HG03342 (cell line): ENCODE data around the gene SP9.

Experiments used
- ATAC-seq: cut with Tn5 transposase; IDR thresholded peaks from one replicate; pipeline ENCODE4 v1.9.1; 2021; ENCODE audit warnings: mild to moderate bottlenecking, moderate library complexity; ENCODE audit not compliant: unreplicated experiment

SP9 gene

DNA sequence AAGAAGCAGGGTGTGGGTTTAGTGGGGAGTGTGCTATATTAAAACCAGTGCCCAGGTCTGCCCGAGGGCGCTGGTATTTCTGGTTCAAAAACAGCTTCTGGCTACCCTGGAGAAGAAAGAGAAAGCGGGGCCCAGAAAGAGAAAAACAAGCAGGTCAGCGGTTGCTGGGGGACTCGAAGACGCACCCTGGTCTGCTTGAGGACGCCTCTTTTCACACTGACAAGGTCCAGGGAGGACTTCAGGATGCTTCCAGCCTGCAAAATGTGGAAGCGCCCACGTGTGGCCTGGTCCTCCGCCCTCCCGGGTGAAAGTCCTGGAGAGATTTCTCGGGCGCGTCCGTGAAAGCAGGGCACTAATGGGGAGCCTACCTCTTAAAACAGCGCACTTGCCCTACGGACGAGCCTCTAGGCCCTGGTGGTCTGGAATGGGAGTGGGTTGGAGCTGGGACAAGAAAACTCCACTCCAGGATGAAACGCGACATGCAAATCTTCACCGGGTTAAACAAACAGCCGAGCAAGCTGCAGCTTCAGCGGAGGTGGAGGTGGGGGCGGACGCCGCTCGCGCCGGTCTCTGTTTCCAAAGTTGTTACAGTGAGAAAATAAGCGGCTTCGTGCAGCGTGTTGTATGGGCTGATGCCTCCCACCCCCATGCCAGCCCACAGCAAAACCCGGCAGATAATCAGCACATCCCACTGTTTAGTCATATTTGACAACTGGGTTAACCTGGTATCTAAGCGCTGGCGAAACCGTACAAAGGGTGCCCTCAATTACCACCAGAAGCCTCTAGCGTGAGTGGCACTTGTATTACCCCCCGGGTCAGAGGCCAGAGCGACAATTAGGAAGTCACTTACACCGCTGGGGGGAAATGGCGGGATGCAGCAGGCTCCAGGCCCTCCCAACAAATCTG is 1.1 kb upstream of the SP9 start:
- no peak for ATAC-seq

DNA sequence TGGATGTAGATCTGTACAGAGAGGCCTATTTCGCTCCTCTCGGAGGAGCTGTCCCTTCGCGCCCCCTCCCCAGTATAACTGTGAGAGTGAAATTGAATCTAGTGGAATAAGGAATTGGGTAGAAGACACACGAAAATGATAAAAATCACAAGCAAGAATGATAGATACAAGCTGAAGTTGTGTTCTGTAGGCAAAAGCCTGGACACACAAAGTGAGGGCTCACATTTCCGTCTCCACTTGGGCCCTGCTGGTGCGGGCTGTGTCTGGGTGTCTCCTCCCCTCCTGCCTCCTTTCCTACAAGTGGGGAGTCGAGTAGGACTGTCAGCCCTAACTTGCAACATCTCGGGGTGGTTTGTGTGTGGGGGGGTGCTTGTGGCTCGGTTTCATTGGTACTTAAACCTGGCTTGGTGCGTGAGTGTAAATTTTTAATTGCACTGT is 457 bp upstream of the SP9 start:
- ATAC-seq = no peak

DNA sequence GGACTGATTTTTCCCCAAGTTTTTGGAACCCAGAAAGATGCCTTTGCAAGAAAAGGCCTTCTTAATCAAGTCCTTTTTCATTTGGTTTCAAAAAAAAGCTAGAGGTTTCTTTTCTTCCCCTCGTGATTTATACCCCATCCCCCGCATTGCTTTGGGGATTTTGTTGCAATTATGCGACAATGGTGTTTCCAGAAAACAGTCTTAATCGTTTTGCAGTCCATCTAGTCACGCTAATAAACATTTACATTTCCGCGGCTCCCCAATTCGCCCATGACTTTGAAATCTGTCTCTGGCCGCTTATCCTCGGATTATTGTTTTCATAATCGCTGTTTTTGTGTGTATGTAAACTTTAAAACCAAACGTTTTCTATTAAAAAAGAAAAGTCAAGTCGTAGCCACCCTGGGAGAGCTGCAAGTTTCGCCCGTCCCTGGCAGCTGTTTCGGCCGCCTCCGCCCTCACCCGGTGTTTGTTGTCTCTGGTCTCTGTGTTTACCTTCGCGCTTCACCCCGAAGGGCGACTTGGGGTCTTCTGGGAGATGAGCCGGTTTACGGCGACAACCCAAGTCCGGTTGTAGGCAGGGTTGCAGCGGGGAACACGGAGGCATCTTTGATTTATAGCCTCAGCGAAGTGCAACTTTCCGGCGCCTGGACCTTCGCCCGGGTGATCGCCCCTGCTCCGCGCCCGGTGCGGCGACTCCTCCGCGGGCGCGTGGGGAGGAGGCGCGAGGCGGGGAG is 667 bp downstream of the SP9 start:
- ATAC-seq = no peak

DNA sequence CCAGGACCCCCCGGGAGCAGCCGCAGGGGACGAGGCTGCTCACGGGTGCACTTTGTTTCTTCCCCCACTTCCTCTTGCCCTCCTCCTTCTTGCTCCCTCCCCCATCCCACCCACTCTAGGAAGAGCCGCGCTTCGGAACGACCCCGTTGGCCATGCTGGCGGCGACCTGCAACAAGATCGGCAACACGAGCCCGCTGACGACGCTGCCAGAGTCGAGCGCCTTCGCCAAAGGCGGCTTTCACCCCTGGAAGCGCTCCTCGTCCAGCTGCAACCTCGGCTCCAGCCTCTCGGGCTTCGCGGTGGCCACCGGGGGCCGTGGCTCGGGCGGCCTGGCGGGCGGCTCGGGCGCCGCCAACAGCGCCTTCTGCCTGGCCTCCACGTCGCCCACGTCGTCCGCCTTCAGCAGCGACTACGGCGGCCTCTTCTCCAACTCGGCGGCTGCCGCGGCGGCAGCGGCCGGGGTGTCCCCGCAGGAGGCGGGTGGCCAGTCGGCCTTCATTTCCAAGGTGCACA is 1.3 kb downstream of the SP9 start:
- no peak for ATAC-seq

DNA sequence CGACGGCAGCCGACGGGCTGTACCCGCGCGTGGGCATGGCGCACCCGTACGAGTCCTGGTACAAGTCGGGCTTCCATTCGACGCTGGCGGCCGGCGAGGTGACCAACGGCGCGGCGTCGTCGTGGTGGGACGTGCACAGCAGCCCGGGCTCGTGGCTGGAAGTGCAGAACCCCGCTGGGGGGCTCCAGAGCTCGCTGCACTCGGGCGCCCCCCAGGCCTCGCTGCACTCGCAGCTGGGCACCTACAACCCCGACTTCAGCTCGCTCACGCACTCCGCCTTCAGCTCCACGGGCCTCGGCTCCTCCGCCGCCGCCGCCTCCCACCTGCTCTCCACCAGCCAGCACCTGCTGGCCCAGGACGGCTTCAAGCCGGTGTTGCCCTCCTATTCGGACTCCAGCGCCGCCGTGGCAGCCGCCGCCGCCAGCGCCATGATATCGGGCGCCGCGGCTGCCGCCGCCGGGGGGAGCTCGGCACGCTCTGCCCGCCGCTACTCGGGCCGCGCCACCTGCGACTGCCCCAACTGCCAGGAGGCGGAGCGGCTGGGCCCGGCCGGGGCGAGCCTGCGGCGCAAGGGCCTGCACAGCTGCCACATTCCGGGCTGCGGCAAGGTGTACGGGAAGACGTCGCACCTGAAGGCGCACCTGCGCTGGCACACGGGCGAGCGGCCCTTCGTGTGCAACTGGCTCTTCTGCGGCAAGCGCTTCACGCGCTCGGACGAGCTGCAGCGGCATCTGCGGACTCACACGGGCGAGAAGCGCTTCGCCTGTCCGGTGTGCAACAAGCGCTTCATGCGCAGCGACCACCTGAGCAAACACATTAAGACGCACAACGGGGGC is 2.0 kb downstream of the SP9 start:
- ATAC-seq = no peak

DNA sequence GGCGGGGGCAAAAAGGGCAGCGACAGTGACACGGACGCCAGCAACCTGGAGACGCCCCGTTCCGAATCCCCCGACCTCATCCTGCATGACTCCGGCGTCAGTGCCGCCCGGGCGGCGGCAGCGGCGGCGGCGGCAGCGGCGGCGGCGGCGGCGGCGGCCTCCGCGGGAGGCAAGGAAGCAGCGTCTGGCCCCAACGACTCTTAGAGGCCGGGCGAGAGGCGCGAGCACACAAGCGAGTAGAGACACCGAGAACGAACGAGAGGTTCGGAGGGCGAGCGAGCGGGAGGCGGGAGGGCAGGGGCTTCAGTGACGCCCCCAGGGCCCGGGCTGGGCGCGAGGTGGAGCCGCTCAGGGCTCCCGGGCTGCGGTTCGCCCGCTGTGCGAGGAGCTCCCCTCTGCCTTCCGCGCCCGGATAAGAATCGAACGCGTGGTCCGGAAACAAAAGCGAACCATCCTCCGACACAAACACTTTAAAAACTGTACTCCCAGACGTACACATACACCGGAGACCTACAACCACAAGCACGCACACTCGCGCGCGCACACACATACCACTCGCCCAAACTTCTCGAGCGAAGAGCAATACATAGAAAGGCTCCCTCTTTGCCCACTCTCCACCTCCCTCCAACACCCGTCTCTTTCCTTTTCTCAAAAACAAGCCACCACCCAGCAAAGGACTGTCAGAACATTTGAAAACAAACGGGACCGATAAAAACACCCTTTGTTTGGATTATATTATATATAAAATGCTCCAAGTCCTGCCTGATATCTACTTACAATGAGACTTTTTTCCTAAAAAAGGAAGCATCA is 2.8 kb downstream of the SP9 start:
- no peak for ATAC-seq

DNA sequence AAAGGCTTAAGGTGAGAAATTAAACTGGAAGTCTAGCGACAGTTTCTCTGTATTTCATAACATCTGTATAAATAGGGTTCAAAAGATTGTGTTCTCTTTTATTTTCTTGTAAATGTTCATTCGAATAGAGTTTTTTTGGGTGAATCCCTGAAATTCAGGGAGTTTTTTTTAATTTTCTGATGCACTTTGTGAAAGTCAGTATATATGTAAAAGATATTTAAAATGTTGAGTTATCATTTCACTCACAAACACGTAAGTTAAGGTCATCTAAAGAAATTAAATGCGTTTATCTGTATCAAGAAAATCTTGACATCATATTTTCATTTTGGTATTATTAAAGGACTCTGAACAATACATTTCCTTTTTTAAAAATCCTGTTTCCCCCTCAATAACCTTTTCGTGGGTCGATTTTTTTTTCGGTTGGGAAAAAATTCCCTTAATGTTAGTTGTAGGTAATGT is 3.4 kb downstream of the SP9 start:
- ATAC-seq = no peak

DNA sequence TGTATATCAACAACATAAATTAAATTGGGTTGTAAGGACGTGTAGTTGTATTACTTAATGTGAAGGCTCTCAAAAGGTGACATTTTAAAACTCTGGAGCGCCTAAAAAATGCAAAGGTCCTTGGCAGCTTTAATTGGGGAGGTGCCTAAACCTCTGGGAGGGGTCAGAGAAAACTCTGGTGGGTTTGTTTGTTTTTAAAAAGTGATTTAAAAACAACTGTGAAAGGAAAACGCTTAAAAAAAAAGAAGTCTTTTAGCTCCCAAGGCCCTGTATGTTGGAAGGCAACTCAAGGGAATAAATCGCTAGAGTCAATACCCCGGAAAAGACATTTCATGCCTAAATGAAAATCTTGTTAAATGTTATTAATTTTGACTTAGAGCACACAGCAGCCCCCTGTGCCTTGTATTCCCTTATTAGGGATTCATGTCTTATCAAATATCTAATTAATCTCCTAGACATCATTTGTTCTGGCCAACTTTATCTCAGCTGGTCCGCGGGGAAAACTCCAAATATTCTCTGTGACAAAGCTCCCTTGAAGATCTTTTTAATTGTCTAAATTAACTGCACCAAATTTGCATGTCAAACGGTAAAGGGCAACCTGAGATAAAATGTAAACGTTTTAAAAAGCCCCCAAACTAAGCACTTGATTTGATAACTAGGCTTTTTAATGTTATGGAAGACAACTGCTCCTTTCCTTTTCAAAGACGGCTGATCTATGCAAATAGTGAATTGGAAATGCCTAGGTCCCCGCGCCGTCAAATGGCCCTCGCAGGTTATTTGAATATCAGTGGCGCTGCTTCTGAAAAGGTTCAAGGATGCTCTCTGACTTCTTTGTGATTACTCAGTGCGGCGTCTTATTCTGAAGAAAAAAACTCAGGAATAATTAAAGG is 4.2 kb downstream of the SP9 start:
- no peak for ATAC-seq

DNA sequence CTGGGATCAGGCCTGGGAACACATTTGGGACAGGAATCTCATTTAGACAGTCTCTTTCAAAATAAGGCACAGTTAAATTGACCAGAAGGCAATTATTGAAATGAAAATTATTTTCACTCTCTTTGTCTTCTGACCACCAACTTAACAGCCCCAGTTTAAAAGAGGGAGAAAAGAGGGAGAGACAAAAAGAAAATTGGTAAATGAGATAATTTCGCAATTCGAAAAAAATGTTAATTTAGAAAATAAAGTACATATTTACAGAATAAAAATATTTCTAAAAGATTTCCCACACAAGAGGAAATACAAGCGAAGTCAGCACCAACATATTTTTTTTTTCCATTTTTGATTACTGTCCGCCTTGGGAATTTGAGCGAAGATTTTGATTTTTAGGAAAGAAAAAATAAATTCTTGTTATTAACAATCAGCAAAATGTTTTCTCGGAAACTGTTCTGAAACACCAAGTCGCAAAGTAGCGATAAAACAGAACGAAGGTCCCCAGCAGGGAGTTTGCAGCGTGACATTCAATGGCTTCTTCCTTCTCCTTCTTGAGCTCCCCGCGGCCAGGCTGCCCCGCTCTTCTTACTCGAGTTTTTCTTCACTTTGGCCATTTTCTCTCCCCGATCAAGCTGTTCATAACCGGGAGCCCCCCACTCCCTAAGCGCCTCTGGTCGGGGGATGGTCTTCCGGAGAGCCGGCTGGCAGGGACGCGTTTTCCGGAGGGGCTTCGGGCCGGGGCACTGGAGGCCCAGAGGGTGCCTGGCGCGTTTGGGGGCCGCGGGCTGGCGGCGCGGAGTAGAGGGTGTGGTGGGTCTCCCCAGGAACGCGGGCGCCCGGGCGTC is 5.0 kb downstream of the SP9 start:
- no peak for ATAC-seq

DNA sequence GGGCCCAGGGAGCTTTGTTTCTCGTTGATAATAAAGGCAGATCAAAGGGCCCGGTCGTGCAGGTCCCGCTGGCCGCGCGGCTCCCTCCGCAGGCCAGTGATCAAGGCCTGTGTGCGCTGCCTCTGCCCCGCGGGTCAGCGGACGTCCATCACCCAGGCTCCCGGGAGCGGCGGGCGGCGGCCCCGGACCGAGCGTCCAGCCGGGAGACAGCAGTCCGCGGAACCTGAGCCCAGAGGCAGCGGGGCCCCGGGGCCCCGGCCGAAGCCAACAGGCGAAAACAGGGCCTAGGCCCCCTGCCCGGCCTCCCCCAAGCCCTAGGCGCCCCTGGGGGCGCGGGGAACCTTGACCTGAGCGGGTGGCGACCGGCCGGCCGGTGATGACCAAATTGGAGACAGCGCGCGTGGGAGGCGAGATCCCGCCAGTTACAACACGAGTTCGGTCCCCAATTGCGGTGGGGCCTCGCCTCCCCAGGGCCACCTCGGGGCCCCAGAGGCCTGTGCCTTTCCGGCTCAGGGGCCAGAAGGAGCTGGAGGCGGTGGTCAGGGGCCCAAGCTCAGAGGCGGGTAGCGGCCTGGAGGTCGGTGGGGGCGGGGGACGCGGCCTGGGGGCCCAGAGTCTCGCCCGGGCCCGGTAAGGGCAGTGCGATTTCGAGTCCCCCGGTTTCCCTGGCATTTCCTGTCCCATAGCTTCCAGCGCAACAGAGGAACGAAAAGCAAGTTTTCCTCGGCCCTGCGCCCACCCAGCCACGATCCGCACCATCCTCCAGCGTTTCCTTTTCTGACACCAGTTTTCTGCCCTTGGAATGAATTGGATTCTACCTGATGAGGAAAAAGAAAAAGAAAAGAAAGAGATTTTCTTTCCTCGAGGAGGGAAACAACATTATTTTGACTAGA is 5.9 kb downstream of the SP9 start:
- ATAC-seq = no peak

DNA sequence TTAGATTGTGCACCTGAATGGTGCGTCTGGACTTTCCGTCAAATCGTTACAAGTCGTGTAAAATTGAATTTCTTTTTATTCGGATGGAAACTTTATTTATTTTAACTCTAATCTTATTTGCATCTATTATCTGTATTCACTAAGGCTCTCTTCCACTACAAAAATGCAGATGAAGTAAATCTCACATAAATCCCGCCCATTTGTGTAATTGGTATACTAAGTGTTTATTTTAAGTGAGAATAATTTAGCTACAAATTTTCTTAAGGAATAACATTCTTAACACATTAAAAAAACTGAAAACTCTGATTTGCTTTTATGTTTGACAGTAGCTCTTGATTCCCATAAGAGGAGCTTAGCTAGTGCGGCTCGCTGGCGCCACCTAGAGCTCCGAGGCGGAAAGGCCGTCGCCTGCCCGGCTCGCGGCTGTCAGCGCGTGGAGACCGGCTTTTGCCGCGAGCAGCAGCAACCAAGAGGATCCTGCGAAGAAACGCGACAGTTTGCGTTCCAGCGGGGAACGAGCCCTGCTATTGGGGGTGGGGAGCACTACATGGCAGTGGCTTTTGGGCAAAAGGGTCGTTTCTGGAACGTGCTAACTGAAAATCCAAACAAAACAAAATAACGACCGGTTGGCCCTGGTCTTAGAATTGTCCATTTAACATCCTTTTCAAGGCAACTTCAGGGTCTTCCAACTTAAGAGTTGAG is 6.7 kb downstream of the SP9 start:
- peak; percentile 68 for ATAC-seq

DNA sequence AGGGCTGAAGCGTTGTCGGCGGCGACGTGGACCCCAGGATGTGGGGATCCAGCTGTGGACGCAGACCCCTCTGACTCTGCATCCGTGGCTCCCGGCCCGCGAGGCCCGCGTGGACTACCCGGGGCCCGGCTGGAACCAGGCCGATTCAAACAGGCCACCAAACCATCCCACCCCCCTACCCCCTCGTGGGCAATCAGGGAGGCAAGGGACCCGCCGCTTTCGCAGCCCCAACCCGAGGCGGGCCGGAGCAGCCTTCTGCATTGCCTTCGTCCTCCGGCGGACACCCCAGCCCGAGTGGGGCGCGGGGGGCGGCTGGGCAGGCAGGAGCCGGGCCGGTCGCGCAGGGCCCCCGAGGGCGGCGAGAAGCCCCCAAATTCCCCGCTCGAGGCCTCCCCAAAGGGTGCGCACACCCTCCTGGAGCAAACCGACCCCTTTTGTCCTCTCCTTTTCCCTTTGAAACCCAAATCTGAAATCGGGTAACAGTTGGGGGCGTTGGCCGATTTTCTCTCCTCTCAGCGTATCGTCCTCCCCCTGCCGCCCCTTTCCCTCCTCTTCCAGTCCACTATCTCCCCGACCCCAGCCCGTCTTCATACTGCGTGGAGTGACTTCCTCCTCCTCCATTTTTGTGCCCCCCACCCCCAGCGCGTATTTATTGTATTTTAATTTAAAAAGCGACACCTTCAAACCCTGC is 7.4 kb downstream of the SP9 start:
- no peak for ATAC-seq

DNA sequence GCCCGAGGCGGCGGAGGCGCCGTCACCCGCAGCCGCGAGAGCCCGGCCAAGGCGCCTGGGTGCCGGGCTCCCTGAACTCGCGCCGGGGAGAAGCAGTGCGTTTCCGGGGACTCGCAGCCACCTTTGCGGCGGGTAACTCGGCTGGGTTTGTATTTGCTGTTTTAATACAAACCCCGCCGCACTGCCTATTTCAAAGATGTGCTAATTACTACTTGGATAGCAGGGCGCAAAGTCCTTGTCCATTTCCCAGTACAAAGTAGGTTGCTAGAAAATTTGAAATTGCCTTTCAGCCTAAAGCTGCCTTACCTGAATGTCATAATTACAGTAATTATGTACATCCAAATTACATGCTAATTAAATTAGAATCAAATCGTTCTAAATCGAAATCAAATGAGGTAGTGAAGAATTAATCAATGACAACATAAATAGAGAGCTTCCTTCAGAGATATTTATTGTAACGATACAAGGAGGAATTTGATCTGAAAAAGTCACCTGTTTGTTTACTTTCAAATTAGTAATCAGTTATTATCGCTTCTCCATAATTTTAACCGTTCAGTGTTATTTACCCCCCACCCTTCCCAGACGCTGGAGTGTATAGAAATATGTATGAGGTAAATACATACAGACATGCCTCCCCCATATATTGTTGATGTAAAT is 8.1 kb downstream of the SP9 start:
- no peak for ATAC-seq

DNA sequence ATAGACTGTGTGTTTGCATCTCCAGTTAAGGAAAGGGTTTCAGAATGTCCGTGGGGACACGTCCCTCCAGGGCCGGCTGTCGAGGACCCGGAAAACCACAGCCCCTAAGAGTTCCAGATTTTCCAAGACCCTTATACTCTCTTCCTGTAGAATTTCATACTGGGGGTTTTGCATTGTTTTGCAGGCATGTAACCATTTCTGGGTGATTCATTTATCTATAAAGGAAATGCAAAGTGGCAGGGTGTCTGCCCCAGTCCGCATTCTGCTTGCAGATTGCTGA is 8.5 kb downstream of the SP9 start:
- ATAC-seq = no peak

DNA sequence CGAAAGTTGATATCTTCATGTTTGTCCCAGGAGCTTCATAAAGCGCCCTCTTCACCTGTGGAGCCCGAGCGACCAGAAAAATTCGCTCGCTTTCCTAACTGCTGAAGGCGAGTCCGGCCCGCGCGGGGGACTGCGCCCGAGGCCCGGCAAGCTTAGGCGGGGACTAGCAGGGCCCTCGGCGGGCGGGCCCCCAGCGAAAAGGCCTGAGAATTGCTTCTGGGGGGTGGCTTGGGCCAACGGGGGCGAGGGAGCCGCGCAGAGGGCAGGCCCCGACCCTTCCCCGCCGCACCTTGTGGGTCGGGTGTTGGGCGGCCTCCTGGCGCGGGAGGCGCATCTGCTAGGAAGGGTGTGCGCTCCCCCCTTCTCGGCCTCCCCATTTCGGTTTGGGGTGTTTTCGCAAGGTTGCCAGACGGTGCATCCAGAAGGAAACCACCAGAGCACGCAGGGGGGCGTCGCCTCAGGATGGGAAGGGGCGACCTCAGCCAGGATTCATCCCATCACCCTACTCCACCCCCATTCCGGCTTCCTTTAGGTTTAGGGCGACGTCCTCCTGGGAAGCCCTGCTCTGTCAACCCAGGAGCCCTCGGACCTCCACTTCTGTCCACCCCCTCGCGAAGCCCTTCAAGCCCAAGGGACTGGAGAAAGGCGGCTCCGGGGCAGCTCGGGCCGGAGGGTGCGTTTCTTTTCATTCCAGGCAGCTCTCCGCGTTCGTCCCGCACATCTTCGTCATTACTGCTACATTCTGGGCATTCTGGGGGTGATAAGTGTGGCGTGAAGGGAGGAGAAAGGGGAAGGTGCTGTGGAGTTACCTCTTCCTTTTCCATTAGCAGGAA is 9.1 kb downstream of the SP9 start:
- no peak for ATAC-seq
